HG03565 (cell line): ENCODE results near the gene CAPN7.

Experiments used
- ATAC-seq: cut with Tn5 transposase; IDR thresholded peaks from one replicate; pipeline ENCODE4 v1.9.1; 2021; ENCODE audit warnings: mild to moderate bottlenecking, moderate library complexity; ENCODE audit not compliant: unreplicated experiment

The CAPN7 gene

GRCh38 chr3:15294929-15295328 lies 88.9 kb downstream of the CAPN7 start:
- no peak for ATAC-seq

GRCh38 chr3:15295506-15295905 lies 89.5 kb downstream of the CAPN7 start:
- no peak for ATAC-seq

GRCh38 chr3:15297608-15298350 lies 91.7 kb downstream of the CAPN7 start:
- ATAC-seq, result no peak

GRCh38 chr3:15298504-15298903 lies 92.5 kb downstream of the CAPN7 start:
- ATAC-seq, result no peak

GRCh38 chr3:15299036-15299435 lies 93.0 kb downstream of the CAPN7 start:
- ATAC-seq, result no peak

GRCh38 chr3:15300323-15301078 lies 94.5 kb downstream of the CAPN7 start:
- ATAC-seq, result no peak

DNA sequence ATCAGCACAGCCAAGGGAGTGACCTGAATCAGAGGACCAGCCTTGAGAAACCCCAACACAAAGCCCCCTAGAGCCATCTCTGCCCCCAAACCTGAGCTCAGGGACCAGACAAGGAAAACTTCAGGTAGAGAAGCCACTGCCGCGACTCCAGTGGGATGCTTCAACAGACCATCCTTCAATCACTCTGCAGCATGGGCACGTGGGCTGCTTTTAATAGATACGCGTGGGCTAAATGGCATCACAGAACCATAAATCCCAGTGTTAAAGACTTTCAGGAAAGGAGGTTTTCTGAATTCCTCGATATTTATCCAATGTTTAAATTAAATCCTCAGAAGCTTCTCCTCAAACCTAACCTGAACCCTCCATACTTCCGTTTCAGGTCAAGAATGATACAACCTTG lies 95.7 kb downstream of the CAPN7 start:
- no peak for ATAC-seq
